Endothelial cell of umbilical vein (primary cell): Measurements from ENCODE around the gene TM9SF2. TPM values are rescaled to one million over a fixed set of nuclear protein-coding genes. Genes with fewer than 3 reads are reported as not detected.

Source experiments
- BruUV-seq: library from RNA; stranded (reverse); fragments of 400-500 nt; replicated peaks from 2 replicates; lab custom pipeline; 2021; lab: Mats Ljungman, UMichigan
- CTCF ChIA-PET: fragments of 300-600, 350-600 bp; sonication (Branson Sonifier 250); formaldehyde crosslinking; loops from one replicate; lab custom pipeline; 2021; ENCODE audit warnings: antibody characterized with exemption, inconsistent platforms; lab: Charles Lee
- POLR2A ChIA-PET: fragments of 300-600, 350-600 bp; sonication (Branson Sonifier 250); formaldehyde crosslinking; loops from one replicate; lab custom pipeline; 2021; ENCODE audit warnings: antibody characterized with exemption, inconsistent platforms; lab: Charles Lee
- DNase-seq: peaks from one replicate; pipeline ENCODE4 v3.0.0-alpha.2; 2011; ENCODE audit warnings: low read depth, low spot score
- FAIRE-seq: peaks from 2 replicates; lab custom pipeline; 2011; peaks lifted over from hg19 to GRCh38; lab: Jason Lieb, UNC
- H2AFZ ChIP-seq: 2 replicates; pipeline ENCODE4 v1.6.0; 2012; ENCODE audit warnings: low read depth, low read length, control low read depth, inconsistent platforms
- H3K27ac ChIP-seq: 2 replicates; pipeline ENCODE4 v1.5.1; 2011; ENCODE audit warnings: low read depth, mild to moderate bottlenecking, control low read depth, low read length, moderate library complexity; ENCODE audit not compliant: insufficient read depth
- H3K27me3 ChIP-seq, 2 experiments: 2 replicates each; pipeline versions ENCODE4 v1.6.0 to v1.6.1; 2011; ENCODE audit warnings: low read length in 2 of 2, mixed read lengths in 1 of 2; ENCODE audit not compliant: control insufficient read depth in 2 of 2, insufficient read depth in 2 of 2
- H3K36me3 ChIP-seq, 2 experiments: 2 replicates in 1 of 2; 3 replicates in 1 of 2; pipeline ENCODE4 v1.5.1; 2011; ENCODE audit warnings: low read length in 2 of 2, mild to moderate bottlenecking in 1 of 2, moderate library complexity in 1 of 2; ENCODE audit not compliant: control insufficient read depth in 2 of 2, insufficient read depth in 2 of 2; ENCODE audit errors: extremely low read depth in 1 of 2
- H3K4me1 ChIP-seq: 3 replicates; pipeline ENCODE4 v1.5.1; 2011; ENCODE audit warnings: mild to moderate bottlenecking, low read length; ENCODE audit not compliant: control insufficient read depth, insufficient read depth; ENCODE audit errors: extremely low read depth
- H3K4me2 ChIP-seq: 2 replicates; pipeline ENCODE4 v1.6.1; 2011; ENCODE audit warnings: low read length, control low read depth, mixed read lengths; ENCODE audit not compliant: insufficient read depth
- H3K4me3 ChIP-seq, 3 experiments: fragments of 200-600 bp in 1 of 3; sonication (generic), shearing (Covaris generic) in 1 of 3; replicated peaks in 1 of 3; 2 replicates each; pipeline ENCODE4 v1.5.1; 2011 to 2016; ENCODE audit warnings: control low read depth in 3 of 3, low read length in 3 of 3, mild to moderate bottlenecking in 2 of 3, inconsistent platforms in 1 of 3, low read depth in 1 of 3, moderate library complexity in 1 of 3; ENCODE audit not compliant: insufficient read depth in 1 of 3
- H3K79me2 ChIP-seq: 2 replicates; pipeline ENCODE4 v1.6.0; 2012; ENCODE audit warnings: low read length, inconsistent platforms; ENCODE audit not compliant: control insufficient read depth, insufficient read depth
- H3K9ac ChIP-seq: replicated peaks from 2 replicates; pipeline ENCODE3; 2011; ENCODE audit warnings: low read length, control low read depth; ENCODE audit not compliant: insufficient read depth; ENCODE audit errors: extremely low read depth
- H3K9me1 ChIP-seq: replicated peaks from 3 replicates; pipeline ENCODE4 v1.6.0; 2011; ENCODE audit warnings: mild to moderate bottlenecking, low read length; ENCODE audit not compliant: control insufficient read depth, insufficient read depth; ENCODE audit errors: extremely low read depth
- H3K9me3 ChIP-seq: replicated peaks from 2 replicates; pipeline ENCODE4 v1.5.1; 2012; ENCODE audit warnings: low read length, inconsistent platforms; ENCODE audit not compliant: control insufficient read depth, insufficient read depth
- H4K20me1 ChIP-seq: replicated peaks from 2 replicates; pipeline ENCODE3; 2011; ENCODE audit warnings: mild to moderate bottlenecking, low read length; ENCODE audit not compliant: control insufficient read depth, insufficient read depth; ENCODE audit errors: extremely low read depth
- CTCF ChIP-seq, 2 donors: IDR thresholded peaks; 1 replicate in 1 of 2; 2 replicates in 1 of 2; pipeline ENCODE4 v1.5.1; 2011; ENCODE audit warnings: low read length in 2 of 2, mild to moderate bottlenecking in 2 of 2, moderate library complexity in 2 of 2, control low read depth in 1 of 2, inconsistent platforms in 1 of 2, low read depth in 1 of 2; ENCODE audit not compliant: insufficient read depth in 1 of 2; ENCODE audit errors: extremely low read depth in 1 of 2
- EZH2 ChIP-seq: IDR thresholded peaks from 2 replicates; pipeline ENCODE4 v1.6.1; 2012; ENCODE audit warnings: borderline replicate concordance, low read depth, mild to moderate bottlenecking, moderate library complexity, low read length, inconsistent platforms; ENCODE audit not compliant: severe bottlenecking
- FOS ChIP-seq: IDR thresholded peaks from 2 replicates; pipeline ENCODE4 v1.6.1; 2011; ENCODE audit warnings: mild to moderate bottlenecking, low read length, moderate library complexity, borderline replicate concordance; ENCODE audit not compliant: insufficient read depth
- GATA2 ChIP-seq: IDR thresholded peaks from 2 replicates; pipeline ENCODE4 v1.7.0; 2011; ENCODE audit warnings: low read depth, mild to moderate bottlenecking, moderate library complexity, mixed read lengths, low read length; ENCODE audit not compliant: insufficient read length, insufficient read depth
- JUN ChIP-seq: IDR thresholded peaks from 2 replicates; pipeline ENCODE4 v1.6.1; 2011; ENCODE audit warnings: borderline replicate concordance, low read depth; ENCODE audit not compliant: insufficient read length, insufficient read depth
- MAX ChIP-seq: IDR thresholded peaks from 2 replicates; pipeline ENCODE4 v1.6.1; 2011; ENCODE audit not compliant: insufficient read depth, insufficient read length
- MYC ChIP-seq: IDR thresholded peaks from one replicate; pipeline ENCODE4 v1.6.1; 2011; ENCODE audit warnings: mild to moderate bottlenecking, low read depth, low read length
- POLR2A ChIP-seq: IDR thresholded peaks from 2 replicates; pipeline ENCODE4 v1.6.1; 2012; ENCODE audit warnings: low read depth, mild to moderate bottlenecking, control low read depth, low read length
- POLR2AphosphoS5 ChIP-seq: IDR thresholded peaks from 2 replicates; pipeline ENCODE4 v1.6.1; 2012; ENCODE audit warnings: low read depth, mild to moderate bottlenecking, control low read depth, low read length, moderate library complexity; ENCODE audit not compliant: insufficient read depth
- dilution Hi-C: fragments of 300-500 bp; cut with MboI; formaldehyde crosslinking; loops from one replicate; pipeline ENCODE4 v1.15.0; 2019; ENCODE audit warnings: low sequenced_read_pairs; ENCODE audit not compliant: extremely low pct_ligation_motif_present
- intact Hi-C: fragments of 100-400 bp; cut with micrococcal nuclease; formaldehyde crosslinking; loops from one replicate; pipeline ENCODE4 v1.10.0; 2022
- polyA plus RNA-seq, 4 experiments: library from polyadenylated mRNA; depleted of rRNA in 3 of 4; stranded (reverse) in 3 of 4; unstranded in 1 of 4; fragments of >200 nt; gene quantifications; 2 replicates each; pipeline versions ENCODE4 v1.2.1 to v1.2.3, GENCODE V29; 2011 to 2012; ENCODE audit warnings: missing spikeins in 1 of 4
- total RNA-seq: library from RNA; stranded (reverse); gene quantifications from 2 replicates; pipeline ENCODE4 v1.2.3, GENCODE V29; 2021

Gene TM9SF2
- total and polyA plus RNA-seq, 2 donors (not counting 3 experiments of a cell fraction or from before 2014, with no cell fraction given) = 76.0 to 90.0 TPM

- Histone ChIP-seq H3K27me3 (no peaks in the 10 kb centered on the region), H4K20me1 (no peaks in the 10 kb centered on the region), H3K9me1 (no peaks in the 10 kb centered on the region), H3K9me3 (no peaks in the 10 kb centered on the region), H3K9ac (no peak overlapping the region), H3K4me3 (no peak overlapping the region), H3K4me1 (peaks cover 17% of the 10 kb centered on the region), H3K79me2 (no peaks in the 10 kb centered on the region), H3K36me3 (peaks cover 6 to 13% of the 10 kb centered on the region in 2 experiments), H2AFZ (peak overlapping the region; percentile 51), H3K4me2 (peak overlapping the region; percentile 53), H3K27ac (no peak overlapping the region)
- intact Hi-C loops (no loop called here), dilution Hi-C loops (no loop called here)
- peak; percentile 28 for DNase-seq
- BruUV-seq = no TSS peak
- POLR2A ChIA-PET = no interaction called here
- CTCF ChIA-PET = interaction anchor here (1.0 to 1.8 kb wide), 3 partner anchors 9 to 16 kb away, joined by 3 to 4 read pairs (median 3); no protein-coding TSS in a partner anchor
- peak; percentile 38 for FAIRE-seq
- TF ChIP-seq JUN = no peak
- no peak for TF ChIP-seq EZH2
- no peak for TF ChIP-seq CTCF (IDR thresholded peaks at IDR 0.05; ENCODE audit: extremely low read depth in 1 of 2, insufficient read depth in 1 of 2, low read depth in 1 of 2, low read length in 2 of 2)
- no peak for TF ChIP-seq MYC
- no peak for TF ChIP-seq POLR2AphosphoS5
- no peak for TF ChIP-seq MAX
- TF ChIP-seq GATA2 = no peak
- TF ChIP-seq FOS = no peak
- no peak for TF ChIP-seq POLR2A
Measured at GRCh38 chr13:99542788-99543406, 41.6 kb downstream of the TM9SF2 start.
